ENCODE results near the gene MTCH1. TPM values are rescaled to one million over a fixed set of nuclear protein-coding genes. Genes with fewer than 3 reads are reported as not detected.
A peak's percentile ranks its signal among the peaks of the same experiment; 100 is the strongest.

MTCH1 gene
- total and polyA plus RNA-seq, 9 of the 15 experiments (the other 6 are each of a cell fraction or from before 2014, with no cell fraction given): 7.9 to 161 (median 118) TPM

DNA sequence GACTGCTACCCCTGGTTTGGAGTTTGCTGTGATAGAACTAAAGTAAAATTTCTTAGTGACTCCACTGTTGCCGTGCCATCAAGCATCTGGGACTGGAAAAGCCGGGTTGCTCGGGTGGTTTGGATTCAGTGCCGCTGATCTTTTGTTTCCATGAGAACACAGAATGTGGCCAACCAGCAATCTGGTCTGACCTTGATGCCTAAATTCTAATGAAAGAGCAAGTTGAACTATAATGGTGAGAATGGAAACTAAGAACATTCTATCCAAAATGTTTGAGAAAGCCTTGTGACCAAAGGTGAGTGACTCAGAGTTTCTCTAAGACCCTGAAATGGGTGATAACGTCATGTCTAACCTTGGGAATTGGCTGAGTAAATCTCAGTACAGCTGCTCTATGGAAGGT lies 41.3 kb downstream of the MTCH1 start (continued):
- TF ChIP-seq MYC (IDR thresholded peaks at IDR 0.05; ENCODE audit: low read depth, low read length) (no peak), MYC (CRISPR knock-in tag; IDR thresholded peaks at IDR 0.05; ENCODE audit: borderline replicate concordance, low read depth) (no peak), NR1H2 (CRISPR knock-in tag; IDR thresholded peaks at IDR 0.05) (no peak), TAF7 (tag; IDR thresholded peaks at IDR 0.05) (no peak), E2F5 (CRISPR knock-in tag; IDR thresholded peaks at IDR 0.05) (no peak), ETV5 (CRISPR knock-in tag; IDR thresholded peaks at IDR 0.05; ENCODE audit: low read depth) (no peak), ZNF395 (CRISPR knock-in tag; IDR thresholded peaks at IDR 0.05) (no peak), KDM1A (IDR thresholded peaks at IDR 0.05) (peak; percentile 33 to 34; a peak in 2 of 4 replicates), TAF15 (IDR thresholded peaks at IDR 0.05; ENCODE audit: low read depth, low read length) (no peak), MTA3 (IDR thresholded peaks at IDR 0.05; ENCODE audit: borderline replicate concordance) (no peak), PHF21A (IDR thresholded peaks at IDR 0.05; ENCODE audit: borderline replicate concordance, low read depth) (peak; percentile 35; the same call in 1 of the 2 replicates)
- TF ChIP-seq, protein P1, sequence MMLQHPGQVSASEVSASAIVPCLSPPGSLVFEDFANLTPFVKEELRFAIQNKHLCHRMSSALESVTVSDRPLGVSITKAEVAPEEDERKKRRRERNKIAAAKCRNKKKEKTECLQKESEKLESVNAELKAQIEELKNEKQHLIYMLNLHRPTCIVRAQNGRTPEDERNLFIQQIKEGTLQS (IDR thresholded peaks at IDR 0.05): peak; percentile 63
- TF ChIP-seq, protein P1 (CRISPR knock-in tag; conservative IDR thresholded peaks at IDR 0.05): no peak
